ENCODE measurements around the gene PRKAG2. TPM values are rescaled to one million over a fixed set of nuclear protein-coding genes. Genes with fewer than 3 reads are reported as not detected.

PRKAG2 gene
- total RNA-seq, 2 donors from 2014 or later: 23.2 to 28.4 TPM

GRCh38 chr7:151721236-151721635 lies 155.7 kb downstream of the PRKAG2 start:
- H3K4me3 Mint-ChIP-seq: no peak overlapping the region
- H3K27ac Mint-ChIP-seq: no peak overlapping the region
- ATAC-seq (replicated peaks in 1 of 2): no peak
- H3K27me3 Mint-ChIP-seq (ENCODE audit: low read depth): no peaks in the 10 kb centered on the region
- no peaks in the 10 kb centered on the region for H3K36me3 Mint-ChIP-seq (ENCODE audit: insufficient read depth in 2 of 2)
- no peaks in the 10 kb centered on the region for H3K4me1 Mint-ChIP-seq (ENCODE audit: low read depth)
- no peaks in the 10 kb centered on the region for H3K9me3 Mint-ChIP-seq
- no peak for DNase-seq

DNA sequence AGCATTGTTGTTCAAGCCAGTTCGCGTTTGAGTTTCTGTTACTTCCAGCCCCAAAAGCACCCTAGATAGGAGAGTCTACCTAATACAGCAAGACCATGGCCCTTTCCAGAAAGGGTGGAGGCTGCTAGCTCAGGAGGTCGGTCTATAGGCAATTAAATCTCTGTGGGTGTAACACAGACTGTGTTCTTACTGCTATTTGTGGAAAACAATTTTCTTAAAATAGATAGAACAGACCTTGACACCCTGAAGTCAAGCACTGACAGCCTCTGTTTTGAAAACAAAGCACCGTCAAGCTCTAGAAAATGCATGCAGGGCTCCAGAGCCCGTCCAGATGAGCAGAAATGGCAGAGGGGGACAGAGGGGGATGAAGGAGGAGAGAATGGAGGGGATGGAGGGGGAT lies 156.6 kb downstream of the PRKAG2 start:
- Mint-ChIP-seq H3K4me3 (no peak overlapping the region), H3K9me3 (no peaks in the 10 kb centered on the region), H3K27me3 (ENCODE audit: low read depth) (no peaks in the 10 kb centered on the region), H3K36me3 (ENCODE audit: insufficient read depth in 2 of 2) (no peaks in the 10 kb centered on the region), H3K4me1 (ENCODE audit: low read depth) (no peaks in the 10 kb centered on the region), H3K27ac (no peak overlapping the region)
- ATAC-seq (replicated peaks in 1 of 2): no peak
- DNase-seq: no peak

DNA sequence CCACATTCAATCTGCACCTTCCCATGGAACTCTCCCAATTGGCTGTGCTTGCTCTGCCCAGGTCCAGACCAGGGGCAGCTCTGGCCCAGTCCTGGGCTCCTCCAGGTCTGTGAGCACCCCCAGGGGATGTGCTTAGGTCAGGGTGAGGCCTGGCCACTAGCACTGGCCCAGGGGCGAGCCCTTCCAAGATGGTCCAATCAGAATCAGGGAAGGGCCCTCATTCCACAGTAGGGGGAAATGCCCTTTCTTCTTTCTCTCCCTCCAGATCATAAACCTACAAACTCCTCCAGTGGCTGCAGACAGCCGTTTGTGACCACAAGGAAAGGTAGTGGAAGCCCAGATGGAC lies 157.0 kb downstream of the PRKAG2 start:
- H3K9me3 Mint-ChIP-seq: no peaks in the 10 kb centered on the region
- no peaks in the 10 kb centered on the region for H3K27me3 Mint-ChIP-seq (ENCODE audit: low read depth)
- no peaks in the 10 kb centered on the region for H3K36me3 Mint-ChIP-seq (ENCODE audit: insufficient read depth in 2 of 2)
- ATAC-seq (replicated peaks in 1 of 2): no peak
- no peaks in the 10 kb centered on the region for H3K4me1 Mint-ChIP-seq (ENCODE audit: low read depth)
- DNase-seq: no peak
- H3K4me3 Mint-ChIP-seq: no peak overlapping the region
- no peak overlapping the region for H3K27ac Mint-ChIP-seq

- no peaks in the 10 kb centered on the region for H3K4me1 Mint-ChIP-seq (ENCODE audit: low read depth)
- no peaks in the 10 kb centered on the region for H3K9me3 Mint-ChIP-seq
- no peak overlapping the region for H3K4me3 Mint-ChIP-seq
- H3K36me3 Mint-ChIP-seq (ENCODE audit: insufficient read depth in 2 of 2): no peaks in the 10 kb centered on the region
- ATAC-seq (replicated peaks in 1 of 2) (no peak), DNase-seq (no peak)
- H3K27me3 Mint-ChIP-seq (ENCODE audit: low read depth): no peaks in the 10 kb centered on the region
- H3K27ac Mint-ChIP-seq: no peak overlapping the region
Measured at GRCh38 chr7:151719031-151719896, 157.7 kb downstream of the PRKAG2 start.

DNA sequence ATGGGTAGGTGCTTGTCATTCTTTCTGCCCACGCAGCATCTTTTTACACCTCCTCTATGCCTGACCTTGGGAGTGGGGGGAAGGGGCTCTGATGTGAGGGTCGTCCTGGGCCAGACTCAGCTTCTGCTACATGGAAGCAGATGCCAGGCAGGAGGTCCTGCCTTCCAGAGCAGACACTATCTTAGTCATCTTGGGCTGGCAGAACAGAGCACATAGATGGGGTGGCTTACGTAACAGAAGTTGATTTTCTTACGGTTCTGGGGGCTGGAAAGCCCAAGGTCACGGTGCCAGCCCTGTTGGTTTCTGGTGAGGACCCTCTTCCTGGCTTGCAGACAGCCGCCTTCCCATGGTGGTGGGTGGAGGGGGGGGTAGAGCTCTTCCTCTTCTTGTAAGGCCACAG lies 159.0 kb downstream of the PRKAG2 start:
- DNase-seq (no peak), ATAC-seq (replicated peaks in 1 of 2) (no peak)
- H3K4me3 Mint-ChIP-seq: no peak overlapping the region
- H3K36me3 Mint-ChIP-seq (ENCODE audit: insufficient read depth in 2 of 2): no peaks in the 10 kb centered on the region
- no peaks in the 10 kb centered on the region for H3K27me3 Mint-ChIP-seq (ENCODE audit: low read depth)
- H3K9me3 Mint-ChIP-seq: no peaks in the 10 kb centered on the region
- H3K27ac Mint-ChIP-seq: no peak overlapping the region
- H3K4me1 Mint-ChIP-seq (ENCODE audit: low read depth): peaks cover under 1% of the 10 kb centered on the region

GRCh38 chr7:151717415-151717814 lies 159.5 kb downstream of the PRKAG2 start:
- Mint-ChIP-seq H3K27me3 (ENCODE audit: low read depth) (no peaks in the 10 kb centered on the region), H3K36me3 (ENCODE audit: insufficient read depth in 2 of 2) (no peaks in the 10 kb centered on the region), H3K4me3 (no peak overlapping the region), H3K27ac (no peak overlapping the region), H3K9me3 (no peaks in the 10 kb centered on the region), H3K4me1 (ENCODE audit: low read depth) (peaks cover 5% of the 10 kb centered on the region)
- no peak for DNase-seq
- no peak for ATAC-seq (replicated peaks in 1 of 2)

- Mint-ChIP-seq H3K4me3 (no peak overlapping the region), H3K27me3 (ENCODE audit: low read depth) (no peaks in the 10 kb centered on the region), H3K27ac (no peak overlapping the region), H3K36me3 (ENCODE audit: insufficient read depth in 2 of 2) (no peaks in the 10 kb centered on the region), H3K4me1 (ENCODE audit: low read depth) (peaks cover 11% of the 10 kb centered on the region), H3K9me3 (no peaks in the 10 kb centered on the region)
- no peak for ATAC-seq (replicated peaks in 1 of 2)
- no peak for DNase-seq
Measured at GRCh38 chr7:151716323-151716722, 160.6 kb downstream of the PRKAG2 start.

- Mint-ChIP-seq H3K36me3 (ENCODE audit: insufficient read depth in 2 of 2) (no peaks in the 10 kb centered on the region), H3K27me3 (ENCODE audit: low read depth) (no peaks in the 10 kb centered on the region), H3K4me1 (ENCODE audit: low read depth) (peaks cover 11% of the 10 kb centered on the region), H3K9me3 (no peaks in the 10 kb centered on the region), H3K27ac (no peak overlapping the region), H3K4me3 (no peak overlapping the region)
- ATAC-seq (replicated peaks in 1 of 2): no peak
- DNase-seq: no peak
Measured at GRCh38 chr7:151715666-151716315, 161.1 kb downstream of the PRKAG2 start.

- Mint-ChIP-seq H3K4me3 (no peak overlapping the region), H3K36me3 (ENCODE audit: insufficient read depth in 2 of 2) (no peaks in the 10 kb centered on the region), H3K27me3 (ENCODE audit: low read depth) (no peaks in the 10 kb centered on the region), H3K4me1 (ENCODE audit: low read depth) (peaks cover 11% of the 10 kb centered on the region), H3K9me3 (no peaks in the 10 kb centered on the region), H3K27ac (no peak overlapping the region)
- no peak for DNase-seq
- no peak for ATAC-seq (replicated peaks in 1 of 2)
Measured at GRCh38 chr7:151714201-151714600, 162.7 kb downstream of the PRKAG2 start.

DNA sequence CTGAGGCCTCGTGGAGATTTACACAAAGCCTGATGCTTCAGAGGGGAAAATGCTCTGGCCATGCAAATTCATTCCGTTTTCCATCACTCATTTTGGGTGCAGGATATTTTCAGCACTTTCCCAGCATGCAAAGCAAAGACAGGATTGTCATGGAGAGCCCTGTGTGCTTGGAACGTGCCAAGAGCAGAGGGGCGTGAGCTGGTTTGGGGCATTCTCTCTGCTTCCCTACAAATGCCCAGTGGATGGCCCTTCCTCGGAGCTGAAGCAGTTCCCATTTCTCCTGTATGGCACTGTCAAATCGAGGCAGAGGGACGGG lies 164.1 kb downstream of the PRKAG2 start:
- Mint-ChIP-seq H3K27ac (no peak overlapping the region), H3K27me3 (ENCODE audit: low read depth) (no peaks in the 10 kb centered on the region), H3K36me3 (ENCODE audit: insufficient read depth in 2 of 2) (no peaks in the 10 kb centered on the region), H3K9me3 (no peaks in the 10 kb centered on the region), H3K4me1 (ENCODE audit: low read depth) (peaks cover 11% of the 10 kb centered on the region), H3K4me3 (no peak overlapping the region)
- no peak for DNase-seq
- ATAC-seq (replicated peaks in 1 of 2): no peak

DNA sequence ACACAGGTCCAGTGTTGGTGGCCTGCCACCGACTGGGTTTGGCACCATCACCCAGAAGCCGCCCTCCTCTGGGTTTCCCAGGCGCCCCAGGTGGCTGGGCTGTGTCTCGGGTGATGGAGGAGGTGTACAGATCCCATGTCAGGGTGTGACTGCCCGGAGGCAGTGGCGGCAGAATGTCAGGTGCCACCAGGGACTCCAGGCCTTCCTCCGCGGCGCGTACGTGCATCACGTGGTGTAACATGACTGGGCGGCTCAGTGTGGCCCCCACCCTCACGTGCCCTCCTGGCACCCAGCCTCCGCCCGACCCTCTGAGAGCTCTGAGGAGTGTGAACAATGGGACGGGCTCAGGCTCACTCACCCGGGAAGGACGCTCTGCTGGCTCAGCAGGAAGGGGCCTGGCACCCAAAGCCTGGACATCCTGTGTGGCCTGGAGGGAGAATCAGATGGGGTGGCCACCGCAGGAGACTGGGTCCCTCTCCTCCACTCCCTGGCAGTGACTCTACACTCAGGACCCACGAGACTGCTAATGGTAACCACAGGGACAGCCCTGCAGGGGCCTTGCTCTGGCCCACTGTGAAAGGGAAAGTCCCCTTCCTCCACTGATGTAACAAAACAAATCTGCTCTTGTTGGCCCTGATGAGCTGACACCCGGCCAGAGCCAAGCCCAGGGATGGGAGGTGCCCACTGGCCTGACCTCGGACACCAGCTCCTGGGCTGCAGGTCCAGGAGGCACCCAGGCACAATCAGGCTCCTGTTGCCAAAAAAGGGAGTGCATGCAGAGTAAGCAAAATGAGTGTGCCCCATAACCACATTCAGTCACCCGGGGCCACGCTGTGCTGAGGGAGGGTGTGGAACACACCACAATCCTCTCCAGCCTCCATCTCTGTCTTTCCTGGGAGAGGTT lies 164.8 kb downstream of the PRKAG2 start:
- no peak overlapping the region for H3K27ac Mint-ChIP-seq

GRCh38 chr7:151711435-151711872 lies 165.5 kb downstream of the PRKAG2 start:
- no peak for ATAC-seq (replicated peaks in 1 of 2)

More for the DNA sequence above, 164.8 kb downstream of the PRKAG2 start:
- Mint-ChIP-seq H3K9me3 (no peaks in the 10 kb centered on the region), H3K27me3 (ENCODE audit: low read depth) (no peaks in the 10 kb centered on the region), H3K4me1 (ENCODE audit: low read depth) (peaks cover 11% of the 10 kb centered on the region), H3K4me3 (no peak overlapping the region), H3K36me3 (ENCODE audit: insufficient read depth in 2 of 2) (no peaks in the 10 kb centered on the region)
- ATAC-seq (replicated peaks in 1 of 2) (peak; percentile 38 to 61), DNase-seq (no peak)

More at GRCh38 chr7:151711435-151711872, 165.5 kb downstream of the PRKAG2 start:
- peaks cover 11% of the 10 kb centered on the region for H3K4me1 Mint-ChIP-seq (ENCODE audit: low read depth)
- no peak overlapping the region for H3K27ac Mint-ChIP-seq
- H3K4me3 Mint-ChIP-seq: no peak overlapping the region
- H3K27me3 Mint-ChIP-seq (ENCODE audit: low read depth): no peaks in the 10 kb centered on the region
- H3K36me3 Mint-ChIP-seq (ENCODE audit: insufficient read depth in 2 of 2): no peaks in the 10 kb centered on the region
- no peaks in the 10 kb centered on the region for H3K9me3 Mint-ChIP-seq
- no peak for DNase-seq
